ENCODE results near the gene MSANTD1. TPM values are rescaled to one million over a fixed set of nuclear protein-coding genes. Genes with fewer than 3 reads are reported as not detected.

The MSANTD1 gene
- total and polyA plus RNA-seq, 4 donors = 0.05 to 1.2 (median 0.23) TPM; not detected in 1

GRCh38 chr4:3250438-3250955 is 1.5 kb downstream of the MSANTD1 start (continued):
- no peak for TF ChIP-seq CTCF (IDR thresholded peaks at IDR 0.05; ENCODE audit: low read depth, low read length, missing input control)

GRCh38 chr4:3250956-3251690 is 2.2 kb downstream of the MSANTD1 start:
- DNase-seq (ENCODE audit: low spot score) = no peak
- TF ChIP-seq ATF3 (IDR thresholded peaks at IDR 0.05) = no peak
- TF ChIP-seq ZBTB33 (IDR thresholded peaks at IDR 0.05) = no peak
- TF ChIP-seq RXRA (IDR thresholded peaks at IDR 0.05) = no peak
- TF ChIP-seq CTCF (IDR thresholded peaks at IDR 0.05; ENCODE audit: low read depth, low read length, missing input control) = no peak
- no peak for TF ChIP-seq JUND (IDR thresholded peaks at IDR 0.05)
- TF ChIP-seq YY1 (IDR thresholded peaks at IDR 0.05) = no peak
- no peak for TF ChIP-seq NR2F2 (IDR thresholded peaks at IDR 0.05)
- no peak for TF ChIP-seq EGR1 (IDR thresholded peaks at IDR 0.05; ENCODE audit: low read depth in 2 of 2)
- TF ChIP-seq GABPA (IDR thresholded peaks at IDR 0.05 in 1 of 2, conservative IDR thresholded peaks at IDR 0.05 in 1 of 2) = no peak
- no peak for TF ChIP-seq SP1 (IDR thresholded peaks at IDR 0.05)
- TF ChIP-seq RAD21 (IDR thresholded peaks at IDR 0.05) = no peak
- TF ChIP-seq HNF4G (IDR thresholded peaks at IDR 0.05) = no peak
- Histone ChIP-seq H3K36me3 (ENCODE audit: control insufficient read depth in 4 of 4, insufficient read depth in 3 of 4, low read depth in 1 of 4, low read length in 3 of 4) (peaks cover 0 to 3% (median 0%) of the 10 kb centered on the region in 4 donors), H3K27me3 (ENCODE audit: control insufficient read depth in 4 of 4, insufficient read depth in 4 of 4, low read length in 3 of 4) (no peaks in the 10 kb centered on the region), H3K4me3 (ENCODE audit: low read depth in 1 of 3, low read length in 3 of 3) (no peak overlapping the region), H3K27ac (ENCODE audit: low read depth in 1 of 2, low read length in 2 of 2) (no peak overlapping the region), H3K9ac (ENCODE audit: low read depth in 1 of 2, low read length in 2 of 2) (no peak overlapping the region), H3K4me1 (ENCODE audit: control insufficient read depth in 4 of 4, insufficient read depth in 4 of 4, low read length in 3 of 4) (no peaks in the 10 kb centered on the region), H3K9me3 (ENCODE audit: control insufficient read depth in 4 of 4, low read length in 3 of 4) (no peaks in the 10 kb centered on the region)
- 95% methylated on average over 19 of the region's 19 CpGs for whole genome bisulfite sequencing
